ENCODE results near the gene CEP89.
"Not testable (repeated sequence)": the region's sequence is repeated elsewhere in the genome, so short reads cannot be mapped to it uniquely, and the experiment has no call there.

Gene CEP89

GRCh38 chr19:32890841-32891240 lies 80.9 kb downstream of the CEP89 start:
- no peak for DNase-seq

- no peak for DNase-seq
Measured at GRCh38 chr19:32890326-32890725, 81.4 kb downstream of the CEP89 start.

- no peak for DNase-seq
Measured at GRCh38 chr19:32889137-32889934, 82.4 kb downstream of the CEP89 start.

GRCh38 chr19:32887572-32888215 lies 84.1 kb downstream of the CEP89 start:
- no peak for DNase-seq

GRCh38 chr19:32886241-32886640 lies 85.5 kb downstream of the CEP89 start:
- no peak for DNase-seq

GRCh38 chr19:32885255-32885654 lies 86.5 kb downstream of the CEP89 start:
- DNase-seq = not testable (repeated sequence)

GRCh38 chr19:32881766-32882165 lies 90.0 kb downstream of the CEP89 start:
- DNase-seq = no peak

GRCh38 chr19:32880622-32881021 lies 91.1 kb downstream of the CEP89 start:
- no peak for DNase-seq

- DNase-seq = no peak
Measured at GRCh38 chr19:32879741-32880140, 92.0 kb downstream of the CEP89 start.

- DNase-seq = no peak
Measured at GRCh38 chr19:32878988-32879387, 92.8 kb downstream of the CEP89 start.

GRCh38 chr19:32877977-32878745 lies 93.6 kb downstream of the CEP89 start:
- no peak for DNase-seq

- no peak for DNase-seq
Measured at GRCh38 chr19:32877323-32877912, 94.3 kb downstream of the CEP89 start.

- no peak for DNase-seq
Measured at GRCh38 chr19:32876919-32877285, 94.9 kb downstream of the CEP89 start.

GRCh38 chr19:32876236-32876918 lies 95.4 kb downstream of the CEP89 start:
- no peak for DNase-seq

GRCh38 chr19:32875428-32875827 lies 96.3 kb downstream of the CEP89 start:
- no peak for DNase-seq

- DNase-seq = no peak
Measured at GRCh38 chr19:32874605-32875004, 97.2 kb downstream of the CEP89 start.

- no peak for DNase-seq
Measured at GRCh38 chr19:32873247-32873959, 98.4 kb downstream of the CEP89 start.

- no peak for DNase-seq
Measured at GRCh38 chr19:32872391-32872790, 99.4 kb downstream of the CEP89 start.

- no peak for DNase-seq
Measured at GRCh38 chr19:32870981-32871451, 100.7 kb downstream of the CEP89 start.

- DNase-seq = no peak
Measured at GRCh38 chr19:32869966-32870573, 101.7 kb downstream of the CEP89 start.

- DNase-seq = no peak
Measured at GRCh38 chr19:32869369-32869965, 102.3 kb downstream of the CEP89 start, which contains the start of gene SLC7A9. TSS of gene SLC7A9 (minus strand) at chr19:32869767. CDS start at chr19:32868534, 1,233 bp downstream.
